NT2/D1 (cell line): ENCODE results near the gene RPS5.

Experiments
- DNase-seq: peaks from one replicate; pipeline ENCODE4 v3.0.0-alpha.2; 2011; ENCODE audit warnings: low read depth, low spot score
- H3K27me3 ChIP-seq: 2 replicates; pipeline ENCODE4 v1.6.0; 2011; ENCODE audit warnings: mild to moderate bottlenecking; ENCODE audit not compliant: insufficient read length, insufficient read depth
- H3K36me3 ChIP-seq: 2 replicates; pipeline ENCODE4 v1.6.1; 2011; ENCODE audit warnings: mild to moderate bottlenecking, low read length, mixed read lengths; ENCODE audit not compliant: insufficient read depth, insufficient read length
- H3K4me1 ChIP-seq: 2 replicates; pipeline ENCODE4 v1.5.1; 2011; ENCODE audit not compliant: insufficient read depth, insufficient read length
- H3K4me3 ChIP-seq: 2 replicates; pipeline ENCODE4 v1.5.1; 2011; ENCODE audit warnings: low read depth; ENCODE audit not compliant: insufficient read length
- H3K9ac ChIP-seq: 2 replicates; pipeline ENCODE4 v1.6.0; 2011; ENCODE audit warnings: low read depth; ENCODE audit not compliant: insufficient read length
- H3K9me3 ChIP-seq: 2 replicates; pipeline ENCODE4 v1.5.1; 2011; ENCODE audit warnings: mild to moderate bottlenecking, low read length; ENCODE audit not compliant: insufficient read depth
- SUZ12 ChIP-seq: IDR thresholded peaks from 2 replicates; pipeline ENCODE4 v1.6.1; 2011; ENCODE audit not compliant: insufficient read length, insufficient read depth; ENCODE audit errors: extremely low read depth
- YY1 ChIP-seq: IDR thresholded peaks from 2 replicates; pipeline ENCODE4 v1.6.1; 2011; ENCODE audit not compliant: insufficient read length, insufficient read depth
- ZNF274 ChIP-seq: IDR thresholded peaks from 2 replicates; pipeline ENCODE4 v1.6.1; 2011; ENCODE audit warnings: mild to moderate bottlenecking, low read depth, low read length

Gene RPS5

GRCh38 chr19:58350001-58350861, 36.8 kb upstream of the RPS5 start:
- Histone ChIP-seq H3K27me3 (peaks cover 15% of the 10 kb centered on the region), H3K4me3 (no peak overlapping the region), H3K9ac (no peak overlapping the region), H3K36me3 (peaks cover 17% of the 10 kb centered on the region), H3K9me3 (no peaks in the 10 kb centered on the region), H3K4me1 (peaks cover 4% of the 10 kb centered on the region)
- no peak for TF ChIP-seq YY1
- no peak for TF ChIP-seq ZNF274
- no peak for TF ChIP-seq SUZ12
- no peak for DNase-seq

GRCh38 chr19:58350871-58351557, 36.1 kb upstream of the RPS5 start:
- no peak for DNase-seq
- Histone ChIP-seq H3K4me3 (no peak overlapping the region), H3K9ac (no peak overlapping the region), H3K27me3 (peaks cover 10% of the 10 kb centered on the region), H3K36me3 (peaks cover 25% of the 10 kb centered on the region), H3K4me1 (peaks cover 3% of the 10 kb centered on the region), H3K9me3 (no peaks in the 10 kb centered on the region)
- TF ChIP-seq YY1: no peak
- TF ChIP-seq SUZ12: no peak
- TF ChIP-seq ZNF274: no peak

- Histone ChIP-seq H3K9me3 (no peaks in the 10 kb centered on the region), H3K9ac (no peak overlapping the region), H3K27me3 (peaks cover 8% of the 10 kb centered on the region), H3K4me3 (no peak overlapping the region), H3K36me3 (peaks cover 25% of the 10 kb centered on the region), H3K4me1 (peaks cover 3% of the 10 kb centered on the region)
- TF ChIP-seq YY1 (no peak), SUZ12 (no peak), ZNF274 (no peak)
- DNase-seq: no peak
Measured at GRCh38 chr19:58351558-58351878, 35.6 kb upstream of the RPS5 start.

DNA sequence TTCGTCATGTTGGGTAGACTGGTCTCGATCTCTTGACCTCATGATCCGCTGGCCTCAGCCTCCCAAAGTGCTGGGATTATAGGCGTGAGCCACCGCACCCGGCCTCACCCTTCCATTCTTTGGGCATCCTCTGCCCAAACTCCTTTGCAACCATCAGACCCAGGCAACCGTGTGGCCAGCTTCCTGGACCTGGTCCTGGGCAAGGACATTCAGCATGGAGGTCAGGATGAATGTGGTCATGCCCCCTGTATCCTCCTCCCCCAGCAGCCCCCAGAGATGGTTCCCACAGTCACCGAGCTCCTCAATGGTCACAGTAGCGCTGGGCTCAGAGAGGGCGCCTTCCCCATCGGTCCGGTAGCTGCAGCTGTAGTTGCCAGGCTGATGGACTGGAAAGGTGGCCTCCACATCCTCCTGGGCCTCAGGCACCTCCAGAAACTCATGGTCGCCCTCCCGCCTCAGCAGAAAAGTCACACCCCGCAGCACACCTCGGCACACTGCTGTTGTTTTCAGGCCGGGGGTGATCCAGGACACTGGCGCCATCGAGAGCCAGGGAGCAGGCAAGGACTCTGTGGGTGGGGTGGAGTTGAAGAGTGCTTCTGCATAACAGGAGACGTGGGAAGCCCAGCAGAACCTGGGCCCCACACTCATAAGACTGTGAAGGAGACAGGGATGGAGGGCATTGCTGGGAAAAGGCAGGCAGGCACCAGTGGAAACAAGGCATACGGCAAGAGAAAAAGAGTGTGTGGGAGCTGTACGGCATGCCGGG, 34.9 kb upstream of the RPS5 start:
- no peak for TF ChIP-seq ZNF274
- no peak for TF ChIP-seq YY1
- no peak for TF ChIP-seq SUZ12
- no peaks in the 10 kb centered on the region for H3K9me3 ChIP-seq
- H3K4me3 ChIP-seq: no peak overlapping the region
- peaks cover 2% of the 10 kb centered on the region for H3K27me3 ChIP-seq
- no peak for DNase-seq
- H3K36me3 ChIP-seq: peaks cover 25% of the 10 kb centered on the region
- H3K4me1 ChIP-seq: peaks cover 3% of the 10 kb centered on the region
- H3K9ac ChIP-seq: no peak overlapping the region

GRCh38 chr19:58352760-58353671, 34.1 kb upstream of the RPS5 start, which contains the start of gene A1BG:
Gene A1BG (minus strand): TSS chr19:58353492. CDS start chr19:58353437, 55 bp downstream.
- DNase-seq: no peak
- Histone ChIP-seq H3K9me3 (no peaks in the 10 kb centered on the region), H3K4me1 (peaks cover 8% of the 10 kb centered on the region), H3K36me3 (peaks cover 31% of the 10 kb centered on the region), H3K4me3 (no peak within 1 kb of the TSS), H3K9ac (no peak within 1 kb of the TSS), H3K27me3 (no peaks in the 10 kb centered on the region)
- TF ChIP-seq ZNF274 (no peak), SUZ12 (no peak), YY1 (no peak)

DNA sequence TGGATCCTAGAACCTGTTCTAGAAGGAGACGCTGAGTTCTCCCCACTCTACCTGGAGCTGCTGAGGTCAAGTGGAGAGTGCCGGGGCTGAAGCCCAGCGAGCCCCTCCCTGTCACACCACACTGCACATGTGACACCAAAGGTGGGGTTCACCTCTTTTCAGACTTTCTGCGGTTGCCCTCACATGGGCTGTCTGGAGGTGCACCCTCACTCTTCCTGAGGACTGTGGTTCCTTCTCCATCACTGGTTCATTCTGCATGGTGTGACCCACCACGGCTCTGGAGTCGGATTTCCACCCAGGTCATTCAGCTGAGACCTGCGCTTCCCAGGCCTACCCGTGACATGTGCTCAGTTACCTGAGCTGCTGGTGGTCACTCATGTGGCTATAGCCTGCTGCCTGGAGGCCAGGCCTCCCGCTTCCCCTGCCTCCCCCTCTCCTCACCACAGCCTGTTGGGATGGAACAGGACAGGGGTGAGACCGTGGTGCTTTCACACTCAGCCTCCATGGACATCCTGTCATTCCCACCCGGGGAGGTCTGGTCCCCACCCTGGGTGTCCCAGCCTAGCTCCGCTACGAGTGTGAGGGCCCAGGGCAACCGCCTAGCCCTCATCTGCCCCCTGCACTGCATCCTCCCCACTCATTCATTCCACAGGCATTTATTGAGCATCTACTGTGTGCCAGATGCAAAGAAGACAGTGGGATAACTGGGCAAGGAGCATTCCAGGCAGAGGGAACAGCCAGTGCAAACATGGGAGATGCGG, 33.2 kb upstream of the RPS5 start:
- Histone ChIP-seq H3K4me1 (peaks cover 10% of the 10 kb centered on the region), H3K9ac (no peak overlapping the region)

More for the DNA sequence above, 33.2 kb upstream of the RPS5 start:
- Histone ChIP-seq H3K4me3 (no peak overlapping the region), H3K36me3 (peaks cover 33% of the 10 kb centered on the region), H3K9me3 (no peaks in the 10 kb centered on the region), H3K27me3 (no peaks in the 10 kb centered on the region)
- DNase-seq: no peak
- TF ChIP-seq YY1 (no peak), SUZ12 (no peak), ZNF274 (no peak)
